ENCODE data around the gene CISD3. TPM values are rescaled to one million over a fixed set of nuclear protein-coding genes. Genes with fewer than 3 reads are reported as not detected.

CISD3 gene
- total RNA-seq, 3 donors from 2014 or later, result 8.9 to 15.0 (median 12.5) TPM

DNA sequence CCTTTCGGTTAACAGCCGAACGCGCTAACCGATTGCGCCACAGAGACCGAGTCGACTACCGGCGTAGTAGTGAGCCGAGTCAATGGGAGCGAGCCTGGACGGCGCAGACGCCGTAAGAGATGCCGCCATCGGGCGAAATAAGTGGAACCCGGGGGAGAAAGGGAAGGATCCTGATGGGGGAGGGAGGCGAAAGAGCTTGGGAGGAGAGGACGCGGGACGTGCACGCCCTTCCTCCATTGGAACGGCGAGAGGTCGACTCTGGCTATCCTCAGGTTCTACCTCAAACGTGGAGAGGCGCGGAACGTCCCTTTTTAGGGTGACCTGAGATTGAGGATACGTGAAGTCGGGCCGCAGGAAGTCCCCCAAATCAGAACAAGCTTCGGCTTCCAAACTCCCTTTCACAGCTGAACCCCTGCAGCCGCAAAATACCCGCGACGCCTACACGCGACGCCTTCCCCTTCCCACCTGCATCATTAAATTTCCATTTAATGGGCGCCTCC, 21.7 kb downstream of the CISD3 start:
- Histone ChIP-seq H3K9me3 (no peaks in the 10 kb centered on the region), H3K27ac (peak overlapping the region; percentile 79 to 94), H3K36me3 (no peaks in the 10 kb centered on the region), H3K4me3 (peak overlapping the region; percentile 84 to 96 (median 91)), H3K27me3 (no peaks in the 10 kb centered on the region), H3K4me1 (peaks cover 0 to 17% of the 10 kb centered on the region in 2 donors)
- TF ChIP-seq POLR2AphosphoS5 (IDR thresholded peaks at IDR 0.05) (peak; percentile 60 to 87 (median 69)), POLR2A (IDR thresholded peaks at IDR 0.05) (no peak)
- intact Hi-C loops (cut with DNase I; ENCODE audit: low total_unique reads), result no loop called here
- peak; percentile 78 to 88 for DNase-seq (ENCODE audit: low spot score in 2 of 2)

DNA sequence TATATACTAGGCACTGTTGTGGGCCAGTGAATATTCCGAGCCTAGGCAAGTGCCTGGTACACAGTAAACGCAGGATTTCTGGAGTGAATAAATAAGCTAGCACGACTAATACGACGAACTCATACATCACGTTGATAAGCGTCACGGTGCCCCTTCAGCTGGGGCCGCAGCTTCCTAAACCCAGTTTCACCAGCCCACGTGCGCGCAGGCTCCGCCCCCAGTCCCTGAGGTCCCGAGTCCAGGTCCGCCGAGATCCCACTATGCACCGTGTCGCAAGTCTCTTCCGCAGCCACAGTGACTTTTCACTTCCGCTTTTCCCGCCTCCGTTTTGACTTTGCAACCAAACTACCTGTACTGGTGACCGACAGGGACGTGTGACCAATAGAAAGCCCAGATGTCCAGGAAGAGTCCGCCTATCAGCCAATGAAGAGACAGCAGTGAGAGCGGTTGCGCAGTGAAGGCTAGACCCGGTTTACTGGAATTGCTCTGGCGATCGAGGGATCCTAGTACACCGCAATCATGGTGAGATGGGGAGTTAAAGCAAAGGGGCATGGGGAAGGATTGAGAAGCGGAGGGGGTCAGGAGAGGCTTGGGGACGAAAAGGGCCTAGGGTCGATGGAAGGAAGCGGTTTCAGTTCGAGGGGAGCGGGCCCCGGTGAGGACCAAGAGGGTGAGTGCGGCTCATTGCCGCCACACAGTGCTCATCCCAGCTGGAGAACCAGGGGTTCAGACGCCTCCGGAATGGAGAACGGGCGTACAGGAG, 22.3 kb downstream of the CISD3 start, which contains the start of gene PSMB3:
Gene PSMB3, plus strand, starts transcription at position 434 of the 763 bp plus-strand sequence. Its CDS starts 86 bp downstream, at position 520.
- Histone ChIP-seq H3K36me3 (no peaks in the 10 kb centered on the region), H3K4me1 (peaks cover 0 to 13% of the 10 kb centered on the region in 2 donors), H3K27me3 (no peaks in the 10 kb centered on the region), H3K27ac (peak within 1 kb of the TSS; percentile 79 to 94), H3K9me3 (no peaks in the 10 kb centered on the region), H3K4me3 (peak within 1 kb of the TSS; percentile 84 to 96 (median 91))
- peak; percentile 50 to 80 (median 62) for TF ChIP-seq POLR2AphosphoS5 (IDR thresholded peaks at IDR 0.05)
- TF ChIP-seq, protein P1, sequence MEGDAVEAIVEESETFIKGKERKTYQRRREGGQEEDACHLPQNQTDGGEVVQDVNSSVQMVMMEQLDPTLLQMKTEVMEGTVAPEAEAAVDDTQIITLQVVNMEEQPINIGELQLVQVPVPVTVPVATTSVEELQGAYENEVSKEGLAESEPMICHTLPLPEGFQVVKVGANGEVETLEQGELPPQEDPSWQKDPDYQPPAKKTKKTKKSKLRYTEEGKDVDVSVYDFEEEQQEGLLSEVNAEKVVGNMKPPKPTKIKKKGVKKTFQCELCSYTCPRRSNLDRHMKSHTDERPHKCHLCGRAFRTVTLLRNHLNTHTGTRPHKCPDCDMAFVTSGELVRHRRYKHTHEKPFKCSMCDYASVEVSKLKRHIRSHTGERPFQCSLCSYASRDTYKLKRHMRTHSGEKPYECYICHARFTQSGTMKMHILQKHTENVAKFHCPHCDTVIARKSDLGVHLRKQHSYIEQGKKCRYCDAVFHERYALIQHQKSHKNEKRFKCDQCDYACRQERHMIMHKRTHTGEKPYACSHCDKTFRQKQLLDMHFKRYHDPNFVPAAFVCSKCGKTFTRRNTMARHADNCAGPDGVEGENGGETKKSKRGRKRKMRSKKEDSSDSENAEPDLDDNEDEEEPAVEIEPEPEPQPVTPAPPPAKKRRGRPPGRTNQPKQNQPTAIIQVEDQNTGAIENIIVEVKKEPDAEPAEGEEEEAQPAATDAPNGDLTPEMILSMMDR (IDR thresholded peaks at IDR 0.05), result peak in 1 of 3 donors; percentile 7
- no peak for TF ChIP-seq POLR2A (IDR thresholded peaks at IDR 0.05)
- peak; percentile 96 to 99 for DNase-seq (ENCODE audit: low spot score in 2 of 2)
- intact Hi-C loops (cut with DNase I; ENCODE audit: low total_unique reads), result no loop called here

DNA sequence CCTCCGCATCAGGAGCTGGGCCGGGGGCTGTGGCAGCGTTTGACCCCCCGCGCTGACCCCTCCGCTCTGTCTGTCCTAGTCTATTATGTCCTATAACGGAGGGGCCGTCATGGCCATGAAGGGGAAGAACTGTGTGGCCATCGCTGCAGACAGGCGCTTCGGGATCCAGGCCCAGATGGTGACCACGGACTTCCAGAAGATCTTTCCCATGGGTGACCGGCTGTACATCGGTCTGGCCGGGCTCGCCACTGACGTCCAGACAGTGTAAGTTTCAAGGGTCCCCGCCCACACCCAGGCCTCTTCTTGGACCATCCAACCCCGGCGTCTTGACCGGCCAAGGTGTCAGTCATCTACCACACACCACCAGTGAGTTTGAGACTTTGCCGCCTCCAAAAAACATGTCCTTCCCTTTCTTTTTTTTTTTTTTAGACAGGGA, 22.9 kb downstream of the CISD3 start:
- Histone ChIP-seq H3K4me3 (peak overlapping the region; percentile 84 to 96 (median 91)), H3K27ac (peak overlapping the region; percentile 79 to 94), H3K36me3 (no peaks in the 10 kb centered on the region), H3K4me1 (peaks cover 0 to 13% of the 10 kb centered on the region in 2 donors), H3K27me3 (no peaks in the 10 kb centered on the region), H3K9me3 (no peaks in the 10 kb centered on the region)
- TF ChIP-seq, protein P1 (IDR thresholded peaks at IDR 0.05), result no peak
- TF ChIP-seq POLR2AphosphoS5 (IDR thresholded peaks at IDR 0.05) (no peak), POLR2A (IDR thresholded peaks at IDR 0.05) (no peak)
- DNase-seq (ENCODE audit: low spot score in 2 of 2), result no peak
- intact Hi-C loops (cut with DNase I; ENCODE audit: low total_unique reads), result no loop called here

DNA sequence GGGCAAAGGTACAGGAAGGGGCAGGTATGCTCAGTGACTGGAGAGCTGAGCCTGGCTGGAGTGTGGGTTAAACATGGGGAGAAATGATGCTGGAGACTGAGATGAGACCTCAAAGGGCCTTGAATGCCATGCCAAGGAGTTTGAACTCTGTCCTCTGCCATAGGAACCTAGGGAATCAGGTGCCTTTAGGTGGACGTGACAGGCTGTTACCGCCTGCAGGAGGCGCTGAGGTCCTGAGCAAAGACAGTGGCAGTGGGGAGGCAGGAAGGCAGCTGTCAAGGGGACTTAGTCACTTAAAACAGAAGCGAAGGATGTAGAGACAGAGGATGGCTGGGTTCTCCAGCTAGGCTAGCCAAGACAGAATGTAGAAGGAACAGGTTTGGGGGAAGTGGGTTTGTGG, 31.5 kb downstream of the CISD3 start:
- intact Hi-C loops (cut with DNase I; ENCODE audit: low total_unique reads), result no loop called here

DNA sequence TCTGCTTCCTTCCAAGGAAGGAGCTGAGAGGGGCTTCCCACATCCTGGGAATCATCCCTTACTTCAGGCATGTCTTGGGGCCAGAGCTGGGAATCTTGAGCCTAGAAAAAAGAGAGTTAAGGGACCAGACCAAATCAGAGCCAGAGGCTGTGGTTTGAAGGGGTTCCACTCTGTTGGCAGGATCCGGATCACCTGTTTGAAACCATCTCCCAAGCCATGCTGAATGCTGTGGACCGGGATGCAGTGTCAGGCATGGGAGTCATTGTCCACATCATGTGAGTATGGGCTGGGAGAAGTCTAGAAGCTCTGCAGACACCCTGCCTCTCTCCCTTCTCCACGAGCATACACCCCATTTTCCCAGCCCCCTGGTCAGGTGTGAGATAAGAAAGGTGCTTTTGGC, 32.1 kb downstream of the CISD3 start:
- H3K9me3 ChIP-seq, result no peaks in the 10 kb centered on the region
- no peak for DNase-seq (ENCODE audit: low spot score in 2 of 2)
- no peak overlapping the region for H3K27ac ChIP-seq
- H3K36me3 ChIP-seq, result peaks cover 4% of the 10 kb centered on the region
- TF ChIP-seq, protein P1 (IDR thresholded peaks at IDR 0.05), result no peak
- TF ChIP-seq POLR2A (IDR thresholded peaks at IDR 0.05) (no peak), POLR2AphosphoS5 (IDR thresholded peaks at IDR 0.05) (no peak)
- H3K4me1 ChIP-seq, result no peaks in the 10 kb centered on the region
- no peak overlapping the region for H3K4me3 ChIP-seq
- intact Hi-C loops (cut with DNase I; ENCODE audit: low total_unique reads), result no loop called here
- no peaks in the 10 kb centered on the region for H3K27me3 ChIP-seq

More for the DNA sequence above, 31.5 kb downstream of the CISD3 start:
- TF ChIP-seq, protein P1 (IDR thresholded peaks at IDR 0.05), result no peak
- TF ChIP-seq POLR2AphosphoS5 (IDR thresholded peaks at IDR 0.05), result no peak
- no peak for TF ChIP-seq POLR2A (IDR thresholded peaks at IDR 0.05)
- no peak for DNase-seq (ENCODE audit: low spot score in 2 of 2)
- Histone ChIP-seq H3K27me3 (no peaks in the 10 kb centered on the region), H3K4me1 (no peaks in the 10 kb centered on the region), H3K27ac (no peak overlapping the region), H3K9me3 (no peaks in the 10 kb centered on the region), H3K4me3 (no peak overlapping the region), H3K36me3 (peaks cover 4% of the 10 kb centered on the region)
